ENCODE measurements around the gene PIGU. TPM values are rescaled to one million over a fixed set of nuclear protein-coding genes. Genes with fewer than 3 reads are reported as not detected.

The PIGU gene
- total RNA-seq, 1 experiment from 2014 or later, result 32.8 TPM

GRCh38 chr20:34709044-34709830 is 32.3 kb upstream of the PIGU start:
- Histone ChIP-seq H3K27me3 (ENCODE audit: insufficient read depth, low read length) (peaks cover 9% of the 10 kb centered on the region; the same call in 1 of the 2 replicates), H4K91ac (ENCODE audit: insufficient read length, low read depth, low read length) (no peak overlapping the region), H3K79me1 (ENCODE audit: insufficient read depth, low read depth, low read length, poor library complexity, severe bottlenecking) (no peaks in the 10 kb centered on the region), H4K20me1 (ENCODE audit: control insufficient read depth, insufficient read depth, insufficient read length) (no peaks in the 10 kb centered on the region), H3K18ac (ENCODE audit: insufficient read length, low read depth, low read length) (peak overlapping the region; percentile 62), H2BK12ac (ENCODE audit: insufficient read length, low read depth, low read length) (no peak overlapping the region), H4K8ac (replicated peaks; ENCODE audit: insufficient read length, low read depth, low read length) (no peak overlapping the region), H3K9me3 (ENCODE audit: control insufficient read depth, low read depth, low read length) (no peaks in the 10 kb centered on the region), H3K79me2 (ENCODE audit: insufficient read depth, low read length) (no peaks in the 10 kb centered on the region), H3K9ac (ENCODE audit: extremely low read depth, insufficient read length, low read length) (no peak overlapping the region), H3K27ac (ENCODE audit: insufficient read length, low read depth, low read length) (no peak overlapping the region), H3K23ac (ENCODE audit: insufficient read length, low read depth, low read length) (no peak overlapping the region), H4K5ac (ENCODE audit: insufficient read length, low read depth, low read length) (no peak overlapping the region), H3K4me1 (ENCODE audit: insufficient read depth, low read length) (no peaks in the 10 kb centered on the region), H3K14ac (ENCODE audit: insufficient read depth, low read length) (0 out of 2 replicates have a peak overlapping the region, but pooled peaks have one; percentile 62), H3K4ac (ENCODE audit: low read depth, low read length) (no peak overlapping the region), H2BK20ac (ENCODE audit: low read depth, low read length, poor library complexity, severe bottlenecking) (no peak overlapping the region), H3K23me2 (ENCODE audit: insufficient read length, low read depth, low read length, poor library complexity, severe bottlenecking) (peaks cover 19% of the 10 kb centered on the region), H2AK5ac (ENCODE audit: insufficient read length, low read length) (no peak overlapping the region), H2BK15ac (ENCODE audit: low read depth, low read length) (no peak overlapping the region), H2BK120ac (ENCODE audit: low read depth, low read length, poor library complexity, severe bottlenecking) (no peak overlapping the region), H3K56ac (ENCODE audit: insufficient read length, low read depth, low read length) (no peak overlapping the region), H2BK5ac (ENCODE audit: insufficient read length, low read length) (no peak overlapping the region), H3K4me2 (ENCODE audit: insufficient read depth, insufficient read length, low read length) (peak overlapping the region; percentile 62), H2AFZ (ENCODE audit: low read length) (no peak overlapping the region), H3T11ph (ENCODE audit: low read length) (no peak overlapping the region)
- H3K36me3 Mint-ChIP-seq (ENCODE audit: insufficient read depth in 1 of 3, low read depth in 3 of 3), result peaks cover 0 to 10% (median 0%) of the 10 kb centered on the region in 3 experiments; a peak in 2 of 7 replicates
- 0 out of 7 replicates have a peak overlapping the region, but pooled peaks of 1 of the 3 experiments have one; percentile 58 for H3K27ac Mint-ChIP-seq
- peaks cover 21 to 29% of the 10 kb centered on the region in 2 experiments for H3K4me1 Mint-ChIP-seq
- H3K9me3 Mint-ChIP-seq, result no peaks in the 10 kb centered on the region
- DNase-seq, result peak; percentile 85
- no CpG with 5 or more reads among the region's 64 CpGs for WGBS (ENCODE audit: extremely low coverage, insufficient read length, low lambda C conversion rate)
- H3K27me3 Mint-ChIP-seq (ENCODE audit: low read depth), result peaks cover 49% of the 10 kb centered on the region
- TF ChIP-seq CTCF (conservative IDR thresholded peaks at IDR 0.05), result no peak
- H3K4me3 Mint-ChIP-seq, result peak overlapping the region; percentile 79 to 88
